Muscle layer of duodenum (tissue), 2 donors: Measurements from ENCODE around the gene KRTAP10-2.
"Not testable (repeated sequence)": the region's sequence is repeated elsewhere in the genome, so short reads cannot be mapped to it uniquely, and the experiment has no call there.

Experiments used
- H3K27ac ChIP-seq: one replicate; pipeline ENCODE4 v1.7.0; 2013; ENCODE audit warnings: mild to moderate bottlenecking, low read length
- H3K27me3 ChIP-seq: one replicate; pipeline ENCODE4 v1.7.0; 2013; ENCODE audit warnings: low read depth, mild to moderate bottlenecking, control low read depth, low read length
- H3K36me3 ChIP-seq, 2 donors: one replicate each; pipeline ENCODE4 v1.7.0; 2013; ENCODE audit warnings: low read length in 2 of 2, control low read depth in 1 of 2, mild to moderate bottlenecking in 1 of 2; ENCODE audit not compliant: insufficient read depth in 2 of 2, control insufficient read depth in 1 of 2
- H3K4me1 ChIP-seq, 2 donors: one replicate each; pipeline ENCODE4 v1.7.0; 2013; ENCODE audit warnings: low read length in 2 of 2, mild to moderate bottlenecking in 2 of 2, control low read depth in 1 of 2, moderate library complexity in 1 of 2; ENCODE audit not compliant: insufficient read depth in 2 of 2, control insufficient read depth in 1 of 2
- H3K4me3 ChIP-seq, 2 donors: one replicate each; pipeline ENCODE4 v1.7.0; 2013; ENCODE audit warnings: low read length in 2 of 2, low read depth in 1 of 2, mild to moderate bottlenecking in 1 of 2
- H3K9me3 ChIP-seq, 2 donors: one replicate each; pipeline ENCODE4 v1.7.0; 2013; ENCODE audit warnings: low read length in 2 of 2, control low read depth in 1 of 2, mild to moderate bottlenecking in 1 of 2; ENCODE audit not compliant: control insufficient read depth in 1 of 2
- donor health status: healthy.

KRTAP10-2 gene

GRCh38 chr21:44592446-44593311 lies 41.4 kb upstream of the KRTAP10-2 start, which contains the start of gene KRTAP10-6:
Gene KRTAP10-6 (minus strand): TSS chr21:44592505. CDS start chr21:44592484, 21 bp downstream.
- no peaks in the 10 kb centered on the region for H3K36me3 ChIP-seq
- H3K4me3 ChIP-seq = no peak within 1 kb of the TSS
- H3K4me1 ChIP-seq = no peaks in the 10 kb centered on the region
- H3K9me3 ChIP-seq = no peaks in the 10 kb centered on the region
- H3K27me3 ChIP-seq = no peaks in the 10 kb centered on the region
- no peak within 1 kb of the TSS for H3K27ac ChIP-seq

- not testable (repeated sequence) for H3K9me3 ChIP-seq
Observed at GRCh38 chr21:44591801-44592130, 40.5 kb upstream of the KRTAP10-2 start.

DNA sequence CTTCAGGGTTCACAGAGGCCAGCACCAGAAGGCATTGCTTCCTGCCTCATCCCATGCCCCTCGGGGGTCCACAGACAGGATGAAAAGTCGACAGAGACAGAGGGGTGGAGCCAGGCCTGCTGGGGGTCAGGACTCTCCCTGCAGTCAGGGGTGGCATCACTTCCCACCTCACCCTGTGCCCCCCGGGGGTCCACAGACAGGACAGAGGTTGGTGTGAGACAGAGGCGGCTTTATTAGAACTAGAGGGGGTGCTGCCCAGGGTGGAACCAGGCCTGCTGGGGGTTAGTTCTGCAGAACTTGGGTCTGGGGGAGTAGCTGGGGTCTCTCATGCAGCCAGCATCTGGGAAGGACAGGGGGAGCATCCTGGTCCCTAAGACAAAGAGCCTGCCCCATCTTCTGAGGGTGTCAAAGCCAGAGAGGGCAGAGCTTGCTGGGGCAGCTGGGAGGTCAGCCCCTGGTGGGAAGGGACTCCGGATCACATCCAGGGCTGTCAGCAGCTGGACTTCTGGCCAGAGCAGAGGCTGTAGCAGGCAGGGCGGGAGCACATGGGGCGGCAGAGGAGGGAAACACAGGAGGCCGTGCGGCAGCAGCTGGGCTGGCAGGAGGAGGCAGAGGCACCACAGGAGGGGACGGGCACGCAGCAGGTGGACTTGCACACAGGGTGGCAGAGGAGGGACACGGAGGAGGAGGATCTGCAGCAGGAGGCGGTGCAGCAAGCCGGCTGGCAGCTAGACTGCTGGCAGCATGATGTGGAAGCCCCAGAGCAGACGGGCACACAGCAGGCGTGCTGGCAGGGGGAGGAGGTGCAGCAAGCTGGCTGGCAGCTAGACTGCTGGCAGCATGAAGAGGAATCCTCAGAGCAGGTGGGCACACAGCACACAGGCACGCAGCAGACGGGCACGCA lies 39.8 kb upstream of the KRTAP10-2 start:
- H3K4me1 ChIP-seq, H3K4me3 ChIP-seq, H3K27ac ChIP-seq, H3K27me3 ChIP-seq, H3K36me3 ChIP-seq, H3K9me3 ChIP-seq: not testable (repeated sequence)

More at GRCh38 chr21:44591801-44592130, 40.5 kb upstream of the KRTAP10-2 start:
- not testable (repeated sequence) for H3K36me3 ChIP-seq, H3K4me1 ChIP-seq, H3K4me3 ChIP-seq, H3K27me3 ChIP-seq, H3K27ac ChIP-seq

- Histone ChIP-seq H3K27ac (no peak overlapping the region), H3K4me1 (no peaks in the 10 kb centered on the region), H3K36me3 (no peaks in the 10 kb centered on the region), H3K9me3 (peaks cover 0 to 4% of the 10 kb centered on the region in 2 donors), H3K4me3 (no peak overlapping the region), H3K27me3 (no peaks in the 10 kb centered on the region)
Observed at GRCh38 chr21:44590311-44590721, 39.0 kb upstream of the KRTAP10-2 start.

DNA sequence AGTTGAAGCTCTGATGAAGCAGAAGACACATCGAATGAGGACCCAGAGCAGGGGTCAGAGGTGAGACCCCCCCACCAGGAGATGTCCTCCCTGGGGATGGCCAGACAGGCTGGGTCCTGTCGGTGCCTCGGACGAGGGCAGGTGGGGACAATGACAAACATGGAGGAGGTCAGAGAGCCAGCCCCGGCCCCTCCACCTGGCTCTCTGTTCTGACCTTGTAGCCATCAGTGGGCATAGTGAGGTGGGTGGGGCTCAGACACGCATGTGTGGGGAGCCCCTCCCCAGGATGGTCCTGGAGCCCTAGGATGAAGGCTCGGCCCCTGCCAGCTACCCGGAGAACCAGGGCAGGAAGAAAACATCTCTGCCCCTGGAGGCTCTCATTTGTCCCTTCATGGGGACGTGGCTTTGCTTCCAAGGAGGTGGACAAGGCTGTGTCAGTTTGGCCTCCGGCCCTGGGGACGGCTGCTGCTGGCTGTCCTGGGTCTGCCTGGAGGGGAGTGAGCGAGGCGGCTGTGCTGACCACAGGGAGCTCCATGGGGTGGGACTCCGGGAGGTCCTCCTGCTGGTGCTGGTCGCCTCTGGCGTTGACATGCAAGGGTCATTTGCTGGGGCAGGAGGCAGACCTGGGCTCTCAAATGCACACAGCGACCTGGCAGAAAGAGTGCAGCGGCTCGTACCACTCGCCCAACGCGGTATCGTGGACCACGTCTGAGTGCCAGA lies 38.4 kb upstream of the KRTAP10-2 start:
- Histone ChIP-seq H3K4me3 (no peak overlapping the region), H3K4me1 (no peaks in the 10 kb centered on the region), H3K9me3 (peaks cover 0 to 4% of the 10 kb centered on the region in 2 donors), H3K36me3 (no peaks in the 10 kb centered on the region), H3K27ac (no peak overlapping the region), H3K27me3 (no peaks in the 10 kb centered on the region)

DNA sequence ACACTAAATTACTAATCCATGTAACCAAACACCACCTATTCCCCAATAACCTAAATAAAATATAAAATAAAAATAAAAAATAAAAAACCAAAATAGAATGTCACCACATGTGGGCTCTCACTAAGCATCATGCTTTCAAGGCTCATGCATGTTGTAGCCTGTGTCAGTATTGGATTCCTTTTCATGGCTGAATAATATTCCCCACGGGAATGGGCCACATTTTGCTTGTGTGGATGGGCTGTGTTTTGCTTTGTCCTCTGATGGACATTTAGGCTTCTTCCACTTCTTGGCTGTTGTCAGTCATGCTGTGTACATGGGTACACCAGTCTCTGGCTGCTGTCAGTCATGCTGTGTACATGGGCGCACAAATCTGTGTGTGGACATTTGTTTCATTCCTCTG lies 37.8 kb upstream of the KRTAP10-2 start:
- Histone ChIP-seq H3K27me3 (no peaks in the 10 kb centered on the region), H3K36me3 (no peaks in the 10 kb centered on the region), H3K27ac (no peak overlapping the region), H3K9me3 (peaks cover 0 to 4% of the 10 kb centered on the region in 2 donors), H3K4me1 (peaks cover 0 to 3% of the 10 kb centered on the region in 2 donors), H3K4me3 (no peak overlapping the region)

DNA sequence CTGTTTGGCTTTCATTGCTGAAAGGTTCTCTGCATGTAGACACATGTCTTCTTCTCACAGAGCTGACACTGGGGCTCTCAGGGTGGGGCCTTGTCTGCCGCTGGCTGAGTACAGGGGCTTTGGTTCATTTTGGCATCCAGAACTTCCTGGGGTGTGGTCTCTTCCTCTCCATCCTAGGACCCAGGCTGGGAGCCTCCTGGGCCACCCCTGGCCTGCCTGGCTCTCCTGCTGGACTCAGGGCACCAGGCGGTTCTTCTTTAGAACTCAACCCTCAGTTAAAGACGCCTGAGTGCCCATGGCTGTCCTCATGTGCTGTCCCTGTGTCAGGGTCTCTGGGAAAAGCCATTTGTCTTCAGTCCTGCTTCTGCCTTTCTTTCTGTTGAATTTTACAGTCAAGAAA lies 34.6 kb upstream of the KRTAP10-2 start:
- Histone ChIP-seq H3K9me3 (peaks cover 0 to 17% of the 10 kb centered on the region in 2 donors), H3K4me1 (peaks cover 0 to 3% of the 10 kb centered on the region in 2 donors), H3K27ac (no peak overlapping the region), H3K4me3 (no peak overlapping the region), H3K36me3 (no peaks in the 10 kb centered on the region), H3K27me3 (no peaks in the 10 kb centered on the region)

DNA sequence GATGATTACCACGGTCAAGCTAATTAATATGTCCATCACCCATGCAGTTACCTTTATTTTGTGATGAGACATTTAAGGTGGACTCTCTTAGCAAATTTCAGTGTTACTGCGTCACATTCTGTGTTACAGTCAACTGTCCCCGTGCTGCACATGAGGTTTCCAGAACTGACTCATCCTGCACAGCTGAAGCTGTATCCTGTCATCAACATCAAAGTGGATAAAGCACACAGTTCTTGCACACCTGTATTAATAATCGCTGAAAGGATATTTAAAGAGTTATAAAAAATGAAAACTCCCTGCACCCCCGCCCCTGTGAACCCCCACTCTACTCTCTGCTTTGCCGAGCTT lies 32.5 kb upstream of the KRTAP10-2 start:
- Histone ChIP-seq H3K27me3 (no peaks in the 10 kb centered on the region), H3K27ac (no peak overlapping the region), H3K36me3 (no peaks in the 10 kb centered on the region), H3K9me3 (peaks cover 0 to 22% of the 10 kb centered on the region in 2 donors), H3K4me1 (peaks cover 0 to 3% of the 10 kb centered on the region in 2 donors), H3K4me3 (no peak overlapping the region)

GRCh38 chr21:44583089-44583799 lies 31.9 kb upstream of the KRTAP10-2 start:
- Histone ChIP-seq H3K27ac (no peak overlapping the region), H3K36me3 (no peaks in the 10 kb centered on the region), H3K4me3 (no peak overlapping the region), H3K9me3 (peaks cover 0 to 24% of the 10 kb centered on the region in 2 donors), H3K4me1 (peaks cover 0 to 3% of the 10 kb centered on the region in 2 donors), H3K27me3 (no peaks in the 10 kb centered on the region)

DNA sequence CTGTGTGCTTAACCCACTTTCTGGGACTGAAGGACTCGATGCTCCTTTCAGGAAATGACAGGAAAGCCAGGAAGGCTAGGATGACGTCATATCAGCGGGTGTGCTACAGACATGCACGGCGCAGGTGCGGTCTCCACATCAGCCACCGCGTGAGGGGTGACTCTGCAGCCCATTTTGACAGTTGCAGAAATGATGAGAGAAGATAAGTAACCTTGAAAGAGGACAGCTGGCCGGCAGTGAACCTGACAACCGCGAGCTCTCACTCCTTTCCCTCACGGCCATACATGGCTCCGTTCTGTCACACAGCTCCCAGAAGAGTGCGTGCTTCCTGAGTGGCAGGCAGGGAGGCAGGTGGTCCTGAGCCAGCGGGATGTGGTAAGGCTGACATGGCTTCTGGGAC lies 30.8 kb upstream of the KRTAP10-2 start:
- Histone ChIP-seq H3K27me3 (no peaks in the 10 kb centered on the region), H3K4me1 (peaks cover 0 to 3% of the 10 kb centered on the region in 2 donors), H3K27ac (no peak overlapping the region), H3K4me3 (no peak overlapping the region), H3K9me3 (peaks cover 0 to 31% of the 10 kb centered on the region in 2 donors), H3K36me3 (no peaks in the 10 kb centered on the region)
